ENCODE results near the gene ALPK3. TPM values are rescaled to one million over a fixed set of nuclear protein-coding genes. Genes with fewer than 3 reads are reported as not detected.

Gene ALPK3
- total RNA-seq, 1 experiment from 2014 or later: 2.0 TPM

DNA sequence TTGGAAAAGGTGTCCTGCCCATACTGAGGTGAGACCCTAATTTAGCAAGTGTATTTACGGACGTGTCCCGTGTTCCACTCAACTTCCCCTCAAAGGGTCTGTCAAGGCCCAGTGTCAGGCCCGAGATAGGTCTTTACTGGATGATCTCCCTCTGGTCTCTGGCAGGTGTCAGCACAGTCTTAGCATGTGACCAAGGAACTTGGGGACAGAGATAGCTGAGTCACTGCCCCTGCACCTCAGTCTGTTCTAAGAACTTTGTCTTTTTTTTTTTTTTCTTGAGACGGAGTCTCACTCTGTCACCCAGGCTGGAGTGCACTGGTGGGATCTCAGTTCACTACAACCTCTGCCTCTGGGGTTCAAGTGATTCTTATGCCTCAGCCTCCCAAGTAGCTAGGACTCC lies 32.1 kb upstream of the ALPK3 start:
- RAD21 ChIA-PET (ENCODE audit: low non-redundant PET in 1 of 2, low total read pairs in 2 of 2, uncharacterized antibody in 2 of 2, unreplicated experiment in 2 of 2): no interaction called here
- BruUV-seq (replicated peaks): no TSS peak
- Histone ChIP-seq H3K4me2 (ENCODE audit: low read length) (no peak overlapping the region), H3K9me2 (ENCODE audit: insufficient read depth) (no peaks in the 10 kb centered on the region), H3K79me2 (ENCODE audit: insufficient read depth, low read length) (peaks cover 72% of the 10 kb centered on the region), H3K27ac (ENCODE audit: low read depth, low read length) (no peak overlapping the region), H3K9me3 (ENCODE audit: control insufficient read depth in 1 of 2, insufficient read depth in 1 of 2, low read depth in 1 of 2, low read length in 2 of 2) (no peaks in the 10 kb centered on the region), H3K27me3 (ENCODE audit: insufficient read depth, low read length) (no peaks in the 10 kb centered on the region), H2AFZ (ENCODE audit: low read depth, low read length, poor library complexity, severe bottlenecking) (no peak overlapping the region), H3K4me3 (replicated peaks in 1 of 2; ENCODE audit: low read depth in 1 of 2, low read length in 2 of 2) (no peak overlapping the region), H3K36me3 (ENCODE audit: control insufficient read depth in 1 of 2, insufficient read depth in 2 of 2, low read length in 2 of 2) (peaks cover 12 to 33% of the 10 kb centered on the region in 2 experiments; a peak in 2 of 4 replicates), H3K4me1 (ENCODE audit: control insufficient read depth in 1 of 2, insufficient read depth in 2 of 2, low read length in 2 of 2) (no peaks in the 10 kb centered on the region), H4K20me1 (ENCODE audit: insufficient read depth) (no peaks in the 10 kb centered on the region), H3K9ac (ENCODE audit: low read length) (no peak overlapping the region)
- DNase-seq (ENCODE audit: low read depth, low spot score) (no peak), ATAC-seq (no peak)
- POLR2A ChIA-PET: no interaction called here
- CTCF ChIA-PET: no interaction called here
- TF ChIP-seq SIN3A (IDR thresholded peaks at IDR 0.05; ENCODE audit: low read depth) (no peak), CEBPB (IDR thresholded peaks at IDR 0.05; ENCODE audit: low read depth) (no peak), POLR2AphosphoS5 (IDR thresholded peaks at IDR 0.05; ENCODE audit: low read depth, low read length) (no peak), JUND (IDR thresholded peaks at IDR 0.05) (no peak), SP1 (IDR thresholded peaks at IDR 0.05; ENCODE audit: low read depth) (no peak), FOSL1 (IDR thresholded peaks at IDR 0.05; ENCODE audit: low read depth) (no peak), CBX3 (IDR thresholded peaks at IDR 0.05; ENCODE audit: low read depth) (no peak), ELF1 (IDR thresholded peaks at IDR 0.05; ENCODE audit: borderline replicate concordance, low read depth) (no peak), ZFX (IDR thresholded peaks at IDR 0.05) (no peak)
- TF ChIP-seq, protein P1, sequence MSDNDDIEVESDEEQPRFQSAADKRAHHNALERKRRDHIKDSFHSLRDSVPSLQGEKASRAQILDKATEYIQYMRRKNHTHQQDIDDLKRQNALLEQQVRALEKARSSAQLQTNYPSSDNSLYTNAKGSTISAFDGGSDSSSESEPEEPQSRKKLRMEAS (IDR thresholded peaks at IDR 0.05): no peak
- TF ChIP-seq, protein P2, sequence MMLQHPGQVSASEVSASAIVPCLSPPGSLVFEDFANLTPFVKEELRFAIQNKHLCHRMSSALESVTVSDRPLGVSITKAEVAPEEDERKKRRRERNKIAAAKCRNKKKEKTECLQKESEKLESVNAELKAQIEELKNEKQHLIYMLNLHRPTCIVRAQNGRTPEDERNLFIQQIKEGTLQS (IDR thresholded peaks at IDR 0.05): no peak
- intact Hi-C loops (cut with micrococcal nuclease): no loop called here

DNA sequence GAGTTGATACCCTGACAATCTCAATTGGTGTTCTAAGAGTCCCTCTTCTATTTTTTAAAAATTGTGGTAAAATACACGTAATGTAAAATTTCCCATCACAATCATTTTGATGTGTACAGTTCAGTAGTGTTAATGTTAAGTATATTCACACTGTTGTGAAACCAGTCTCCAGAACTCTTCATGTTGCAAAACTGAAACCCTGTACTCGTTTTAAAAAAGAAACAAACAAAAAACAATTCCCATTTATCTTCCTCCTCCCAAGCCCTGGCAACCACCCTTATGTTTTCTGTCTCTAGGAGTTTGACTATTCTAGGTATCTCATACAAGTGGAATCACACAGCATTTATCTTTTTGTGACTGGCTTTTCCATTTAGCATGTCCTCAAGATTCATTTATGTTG lies 28.7 kb upstream of the ALPK3 start:
- Histone ChIP-seq H3K27ac (ENCODE audit: low read depth, low read length) (no peak overlapping the region), H3K36me3 (ENCODE audit: control insufficient read depth in 1 of 2, insufficient read depth in 2 of 2, low read length in 2 of 2) (peaks cover 13 to 34% of the 10 kb centered on the region in 2 experiments; a peak in 2 of 4 replicates), H3K9ac (ENCODE audit: low read length) (no peak overlapping the region), H3K27me3 (ENCODE audit: insufficient read depth, low read length) (no peaks in the 10 kb centered on the region), H2AFZ (ENCODE audit: low read depth, low read length, poor library complexity, severe bottlenecking) (no peak overlapping the region), H3K4me1 (ENCODE audit: control insufficient read depth in 1 of 2, insufficient read depth in 2 of 2, low read length in 2 of 2) (no peaks in the 10 kb centered on the region), H3K4me3 (replicated peaks in 1 of 2; ENCODE audit: low read depth in 1 of 2, low read length in 2 of 2) (no peak overlapping the region), H3K9me2 (ENCODE audit: insufficient read depth) (no peaks in the 10 kb centered on the region), H4K20me1 (ENCODE audit: insufficient read depth) (no peaks in the 10 kb centered on the region), H3K4me2 (ENCODE audit: low read length) (no peak overlapping the region), H3K9me3 (ENCODE audit: control insufficient read depth in 1 of 2, insufficient read depth in 1 of 2, low read depth in 1 of 2, low read length in 2 of 2) (no peaks in the 10 kb centered on the region), H3K79me2 (ENCODE audit: insufficient read depth, low read length) (peaks cover 56% of the 10 kb centered on the region)
- intact Hi-C loops (cut with micrococcal nuclease): no loop called here
- DNase-seq (ENCODE audit: low read depth, low spot score): no peak
- ChIA-PET POLR2A (interaction anchor here (0.7 kb wide), 1 partner anchor 50 kb away, joined by 3 read pairs; no protein-coding TSS in a partner anchor), CTCF (no interaction called here), RAD21 (ENCODE audit: low non-redundant PET in 1 of 2, low total read pairs in 2 of 2, uncharacterized antibody in 2 of 2, unreplicated experiment in 2 of 2) (no interaction called here)
- BruUV-seq (replicated peaks): no TSS peak
- ATAC-seq: no peak
- TF ChIP-seq CBX3 (IDR thresholded peaks at IDR 0.05; ENCODE audit: low read depth): no peak
